OCI-LY3 (cell line): Measurements from ENCODE around the gene KCNG1.

Source experiments
- CTCF ChIP-seq: fragments of 200-600, 300-600 bp; sonication (generic); IDR thresholded peaks from 2 replicates; pipeline ENCODE4 v1.5.1; 2014; ENCODE audit warnings: antibody characterized with exemption, low read length, low read depth
- EZH2phosphoT487 ChIP-seq: fragments of 200-600 bp; shearing (Covaris generic); IDR thresholded peaks from 2 replicates; pipeline ENCODE4 v1.6.1; 2018; ENCODE audit warnings: antibody characterized with exemption, mixed run types, low read depth

GRCh38 chr20:50992733-50993457 lies 30.0 kb downstream of the KCNG1 start:
- TF ChIP-seq CTCF (peak; percentile 99), EZH2phosphoT487 (no peak)
